MM.1S (cell line): ENCODE data around the gene LILRB1.

Experiments
- CTCF ChIP-seq: fragments of 300-600 bp; sonication (generic); IDR thresholded peaks from 2 replicates; pipeline ENCODE4 v1.5.1; 2016; ENCODE audit warnings: antibody characterized with exemption, low read length, mixed read lengths
- EZH2 ChIP-seq: fragments of 300-600 bp; sonication (generic); optimal IDR thresholded peaks from 2 replicates; pipeline ENCODE3; 2017; ENCODE audit warnings: low read depth, mild to moderate bottlenecking, antibody characterized with exemption, low read length, mixed read lengths

DNA sequence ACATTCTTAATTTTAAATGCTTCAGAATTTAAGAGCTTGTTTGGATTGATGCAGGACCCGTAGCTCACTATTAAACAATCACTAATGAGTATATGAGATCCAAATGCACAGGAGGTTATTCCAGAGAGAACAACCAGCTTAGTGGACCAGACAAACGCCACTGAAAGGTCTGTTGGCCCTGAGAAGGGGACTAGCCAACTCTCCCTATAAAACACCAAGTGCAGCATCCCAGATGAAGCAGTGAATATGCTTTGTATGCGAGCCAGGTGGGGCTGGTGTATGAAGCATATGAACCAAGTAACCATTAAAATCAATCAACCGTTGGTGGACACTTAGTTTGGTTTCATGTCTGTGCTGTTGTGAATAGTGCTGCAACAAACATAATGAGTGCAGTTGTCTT, 9.8 kb upstream of the LILRB1 start:
- TF ChIP-seq EZH2 (no peak), CTCF (no peak)
